Osteoblast (primary cell): ENCODE results near the gene GJA5. TPM values are rescaled to one million over a fixed set of nuclear protein-coding genes. Genes with fewer than 3 reads are reported as not detected.

Source experiments
- DNase-seq: peaks from one replicate; pipeline ENCODE4 v3.0.0; 2011; ENCODE audit warnings: low spot score, mixed read lengths; ENCODE audit not compliant: insufficient read length; ENCODE audit errors: missing footprints
- H2AFZ ChIP-seq: 2 replicates; pipeline ENCODE4 v1.6.0; 2011; ENCODE audit warnings: mild to moderate bottlenecking, low read length
- H3K27ac ChIP-seq: 2 replicates; pipeline ENCODE4 v1.5.1; 2011; ENCODE audit warnings: mild to moderate bottlenecking, low read depth, low read length, moderate library complexity
- H3K27me3 ChIP-seq: 2 replicates; pipeline ENCODE4 v1.6.0; 2012; ENCODE audit warnings: mild to moderate bottlenecking, control low read depth, inconsistent platforms, low read length, moderate library complexity; ENCODE audit not compliant: insufficient read depth
- H3K36me3 ChIP-seq: 2 replicates; pipeline ENCODE4 v1.5.1; 2011; ENCODE audit warnings: mild to moderate bottlenecking, low read length, control low read depth, moderate library complexity; ENCODE audit not compliant: insufficient read depth
- H3K4me1 ChIP-seq: 2 replicates; pipeline ENCODE4 v1.5.1; 2011; ENCODE audit warnings: mild to moderate bottlenecking, low read length, control low read depth, moderate library complexity; ENCODE audit not compliant: insufficient read depth
- H3K4me2 ChIP-seq: 2 replicates; pipeline ENCODE4 v1.6.0; 2011; ENCODE audit warnings: mild to moderate bottlenecking, low read length; ENCODE audit not compliant: insufficient read depth
- H3K4me3 ChIP-seq: fragments of 200-600 bp; sonication (generic); 3 replicates; pipeline ENCODE4 v1.5.1; 2012; ENCODE audit warnings: mild to moderate bottlenecking, low read length, inconsistent platforms; ENCODE audit not compliant: insufficient read depth
- H3K79me2 ChIP-seq: 2 replicates; pipeline ENCODE4 v1.6.0; 2012; ENCODE audit warnings: mild to moderate bottlenecking, low read length, control low read depth, inconsistent platforms; ENCODE audit not compliant: insufficient read depth
- H3K9me3 ChIP-seq: 2 replicates; pipeline ENCODE4 v1.5.1; 2011; ENCODE audit warnings: low read depth, low read length, control low read depth
- H4K20me1 ChIP-seq: 2 replicates; pipeline ENCODE4 v1.6.0; 2012; ENCODE audit warnings: mild to moderate bottlenecking, low read length, control low read depth; ENCODE audit not compliant: insufficient read depth
- CTCF ChIP-seq: IDR thresholded peaks from 2 replicates; pipeline ENCODE4 v1.5.1; 2011; ENCODE audit warnings: mild to moderate bottlenecking, low read depth, low read length, moderate library complexity; ENCODE audit errors: extremely low read depth
- total RNA-seq: library from RNA; depleted of rRNA; stranded (reverse); fragments of >200 nt; gene quantifications from 2 replicates; pipeline ENCODE4 v1.2.3, GENCODE V29; 2012

The GJA5 gene
- total RNA-seq, 1 donor: not detected

GRCh38 chr1:147772570-147772969 lies 12.2 kb upstream of the GJA5 start:
- Histone ChIP-seq H3K4me2 (no peak overlapping the region), H3K4me1 (peaks cover 18% of the 10 kb centered on the region), H3K27me3 (peaks cover 9% of the 10 kb centered on the region), H2AFZ (no peak overlapping the region), H3K79me2 (no peaks in the 10 kb centered on the region), H3K27ac (no peak overlapping the region), H4K20me1 (no peaks in the 10 kb centered on the region), H3K36me3 (no peaks in the 10 kb centered on the region), H3K9me3 (no peaks in the 10 kb centered on the region), H3K4me3 (no peak overlapping the region)
- DNase-seq: no peak
- TF ChIP-seq CTCF: no peak

GRCh38 chr1:147771226-147772125 lies 11.1 kb upstream of the GJA5 start:
- Histone ChIP-seq H3K4me1 (peaks cover 18% of the 10 kb centered on the region), H3K4me3 (peak overlapping the region; percentile 35)
- no peak for DNase-seq

GRCh38 chr1:147769106-147769505 lies 8.7 kb upstream of the GJA5 start:
- H3K4me3 ChIP-seq: no peak overlapping the region
- H3K79me2 ChIP-seq: no peaks in the 10 kb centered on the region
- H3K4me2 ChIP-seq: no peak overlapping the region
- H4K20me1 ChIP-seq: no peaks in the 10 kb centered on the region
- H3K36me3 ChIP-seq: no peaks in the 10 kb centered on the region
- H3K9me3 ChIP-seq: no peaks in the 10 kb centered on the region
- peaks cover 18% of the 10 kb centered on the region for H3K4me1 ChIP-seq
- no peak for TF ChIP-seq CTCF
- no peak overlapping the region for H3K27ac ChIP-seq
- peaks cover 3% of the 10 kb centered on the region for H3K27me3 ChIP-seq
- H2AFZ ChIP-seq: no peak overlapping the region
- DNase-seq: no peak

More at GRCh38 chr1:147771226-147772125, 11.1 kb upstream of the GJA5 start:
- Histone ChIP-seq H3K27me3 (peaks cover 9% of the 10 kb centered on the region), H3K79me2 (no peaks in the 10 kb centered on the region), H3K36me3 (no peaks in the 10 kb centered on the region), H2AFZ (peak overlapping the region; percentile 53), H3K4me2 (peak overlapping the region; percentile 65), H3K27ac (no peak overlapping the region), H4K20me1 (no peaks in the 10 kb centered on the region), H3K9me3 (no peaks in the 10 kb centered on the region)
- TF ChIP-seq CTCF: no peak

GRCh38 chr1:147768582-147768981 lies 8.2 kb upstream of the GJA5 start:
- H4K20me1 ChIP-seq: no peaks in the 10 kb centered on the region
- no peaks in the 10 kb centered on the region for H3K79me2 ChIP-seq
- H3K4me1 ChIP-seq: peaks cover 18% of the 10 kb centered on the region
- H3K4me3 ChIP-seq: no peak overlapping the region
- no peaks in the 10 kb centered on the region for H3K27me3 ChIP-seq
- no peaks in the 10 kb centered on the region for H3K36me3 ChIP-seq
- no peak for DNase-seq
- H3K4me2 ChIP-seq: no peak overlapping the region
- no peak for TF ChIP-seq CTCF
- H3K27ac ChIP-seq: no peak overlapping the region
- no peaks in the 10 kb centered on the region for H3K9me3 ChIP-seq
- H2AFZ ChIP-seq: no peak overlapping the region
